Measurements from ENCODE around the gene AFAP1L1.

AFAP1L1 gene

DNA sequence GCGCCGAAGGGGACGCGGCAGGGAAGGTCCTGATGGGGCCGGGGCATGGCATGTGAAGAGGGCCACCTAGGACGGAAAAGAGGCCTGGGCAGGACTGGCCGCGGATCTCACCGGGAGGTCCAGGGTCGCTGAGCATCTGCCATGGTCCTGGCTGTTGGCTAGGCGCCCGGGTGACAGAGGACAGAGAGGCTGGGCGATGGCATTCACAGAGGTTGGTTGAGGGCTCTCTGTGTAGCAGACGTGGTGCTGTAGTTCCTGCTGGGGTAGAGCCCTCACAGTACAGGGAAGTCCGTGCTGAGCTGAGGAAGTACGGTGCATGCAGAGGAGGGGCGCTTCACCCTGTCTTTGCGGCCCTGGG, 86.6 kb downstream of the AFAP1L1 start:
- POLR2A ChIA-PET, result interaction anchor here (0.6 to 5.6 kb wide), 11 partner anchors 9 to 193 kb away, joined by 3 to 77 read pairs (median 6); partner anchors contain the start of genes CSNK1A1 and GRPEL2
- TF ChIP-seq, protein P1, sequence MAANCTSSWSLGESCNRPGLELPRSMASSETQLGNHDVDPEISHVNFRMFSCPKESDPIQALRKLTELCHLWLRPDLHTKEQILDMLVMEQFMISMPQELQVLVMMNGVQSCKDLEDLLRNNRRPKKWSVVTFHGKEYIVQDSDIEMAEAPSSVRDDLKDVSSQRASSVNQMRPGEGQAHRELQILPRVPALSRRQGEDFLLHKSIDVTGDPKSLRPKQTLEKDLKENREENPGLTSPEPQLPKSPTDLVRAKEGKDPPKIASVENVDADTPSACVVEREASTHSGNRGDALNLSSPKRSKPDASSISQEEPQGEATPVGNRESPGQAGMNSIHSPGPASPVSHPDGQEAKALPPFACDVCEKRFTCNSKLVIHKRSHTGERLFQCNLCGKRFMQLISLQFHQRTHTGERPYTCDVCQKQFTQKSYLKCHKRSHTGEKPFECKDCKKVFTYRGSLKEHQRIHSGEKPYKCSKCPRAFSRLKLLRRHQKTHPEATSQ (tag by site-specific recombination; IDR thresholded peaks at IDR 0.05), result no peak
- TF ChIP-seq, protein P2, sequence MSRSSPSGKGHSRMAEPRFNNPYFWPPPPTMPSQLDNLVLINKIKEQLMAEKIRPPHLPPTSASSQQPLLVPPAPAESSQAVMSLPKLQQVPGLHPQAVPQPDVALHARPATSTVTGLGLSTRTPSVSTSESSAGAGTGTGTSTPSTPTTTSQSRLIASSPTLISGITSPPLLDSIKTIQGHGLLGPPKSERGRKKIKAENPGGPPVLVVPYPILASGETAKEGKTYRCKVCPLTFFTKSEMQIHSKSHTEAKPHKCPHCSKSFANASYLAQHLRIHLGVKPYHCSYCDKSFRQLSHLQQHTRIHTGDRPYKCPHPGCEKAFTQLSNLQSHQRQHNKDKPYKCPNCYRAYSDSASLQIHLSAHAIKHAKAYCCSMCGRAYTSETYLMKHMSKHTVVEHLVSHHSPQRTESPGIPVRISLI (tag by site-specific recombination; IDR thresholded peaks at IDR 0.05), result no peak
- TF ChIP-seq IKZF3 (tag by site-specific recombination; IDR thresholded peaks at IDR 0.05) (no peak), ZNF596 (tag by site-specific recombination; IDR thresholded peaks at IDR 0.05) (no peak), ZNF529 (tag by site-specific recombination; IDR thresholded peaks at IDR 0.05; ENCODE audit: insufficient replicate concordance) (no peak), ZNF561 (tag by site-specific recombination; IDR thresholded peaks at IDR 0.05; ENCODE audit: borderline replicate concordance) (0 out of 2 replicates have a peak, but pooled peaks have one; percentile 5), ZNF549 (tag by site-specific recombination; IDR thresholded peaks at IDR 0.05) (no peak), ZNF621 (tag by site-specific recombination; IDR thresholded peaks at IDR 0.05) (no peak), ZBTB21 (tag by site-specific recombination; IDR thresholded peaks at IDR 0.05) (no peak), YY2 (tag by site-specific recombination; IDR thresholded peaks at IDR 0.05) (0 out of 2 replicates have a peak, but pooled peaks have one; percentile 0), ZFP3 (tag by site-specific recombination; IDR thresholded peaks at IDR 0.05; ENCODE audit: low read depth) (no peak), ZNF623 (tag by site-specific recombination; IDR thresholded peaks at IDR 0.05) (no peak), GLIS1 (tag by site-specific recombination; IDR thresholded peaks at IDR 0.05) (peak; percentile 74), ZNF174 (tag by site-specific recombination; IDR thresholded peaks at IDR 0.05) (no peak), ZNF24 (tag by site-specific recombination; IDR thresholded peaks at IDR 0.05) (no peak), ZNF211 (tag by site-specific recombination; IDR thresholded peaks at IDR 0.05; ENCODE audit: low read depth) (no peak), ZIC2 (tag by site-specific recombination; IDR thresholded peaks at IDR 0.05) (peak; percentile 46), ZNF157 (tag by site-specific recombination; IDR thresholded peaks at IDR 0.05) (no peak), ZBTB7A (tag by site-specific recombination; IDR thresholded peaks at IDR 0.05; ENCODE audit: low read depth) (peak; percentile 85; the same call in 1 of the 2 replicates), ZNF610 (tag by site-specific recombination; IDR thresholded peaks at IDR 0.05; ENCODE audit: borderline replicate concordance) (0 out of 2 replicates have a peak, but pooled peaks have one; percentile 28), ZNF335 (tag by site-specific recombination; conservative IDR thresholded peaks at IDR 0.05) (peak; percentile 59)
- TF ChIP-seq, protein P3, sequence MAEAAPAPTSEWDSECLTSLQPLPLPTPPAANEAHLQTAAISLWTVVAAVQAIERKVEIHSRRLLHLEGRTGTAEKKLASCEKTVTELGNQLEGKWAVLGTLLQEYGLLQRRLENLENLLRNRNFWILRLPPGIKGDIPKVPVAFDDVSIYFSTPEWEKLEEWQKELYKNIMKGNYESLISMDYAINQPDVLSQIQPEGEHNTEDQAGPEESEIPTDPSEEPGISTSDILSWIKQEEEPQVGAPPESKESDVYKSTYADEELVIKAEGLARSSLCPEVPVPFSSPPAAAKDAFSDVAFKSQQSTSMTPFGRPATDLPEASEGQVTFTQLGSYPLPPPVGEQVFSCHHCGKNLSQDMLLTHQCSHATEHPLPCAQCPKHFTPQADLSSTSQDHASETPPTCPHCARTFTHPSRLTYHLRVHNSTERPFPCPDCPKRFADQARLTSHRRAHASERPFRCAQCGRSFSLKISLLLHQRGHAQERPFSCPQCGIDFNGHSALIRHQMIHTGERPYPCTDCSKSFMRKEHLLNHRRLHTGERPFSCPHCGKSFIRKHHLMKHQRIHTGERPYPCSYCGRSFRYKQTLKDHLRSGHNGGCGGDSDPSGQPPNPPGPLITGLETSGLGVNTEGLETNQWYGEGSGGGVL (tag by site-specific recombination; IDR thresholded peaks at IDR 0.05), result peak; percentile 37; the same call in 1 of the 2 replicates
- TF ChIP-seq, protein P4, sequence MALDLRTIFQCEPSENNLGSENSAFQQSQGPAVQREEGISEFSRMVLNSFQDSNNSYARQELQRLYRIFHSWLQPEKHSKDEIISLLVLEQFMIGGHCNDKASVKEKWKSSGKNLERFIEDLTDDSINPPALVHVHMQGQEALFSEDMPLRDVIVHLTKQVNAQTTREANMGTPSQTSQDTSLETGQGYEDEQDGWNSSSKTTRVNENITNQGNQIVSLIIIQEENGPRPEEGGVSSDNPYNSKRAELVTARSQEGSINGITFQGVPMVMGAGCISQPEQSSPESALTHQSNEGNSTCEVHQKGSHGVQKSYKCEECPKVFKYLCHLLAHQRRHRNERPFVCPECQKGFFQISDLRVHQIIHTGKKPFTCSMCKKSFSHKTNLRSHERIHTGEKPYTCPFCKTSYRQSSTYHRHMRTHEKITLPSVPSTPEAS (tag by site-specific recombination; IDR thresholded peaks at IDR 0.05), result no peak
- TF ChIP-seq, protein P5, sequence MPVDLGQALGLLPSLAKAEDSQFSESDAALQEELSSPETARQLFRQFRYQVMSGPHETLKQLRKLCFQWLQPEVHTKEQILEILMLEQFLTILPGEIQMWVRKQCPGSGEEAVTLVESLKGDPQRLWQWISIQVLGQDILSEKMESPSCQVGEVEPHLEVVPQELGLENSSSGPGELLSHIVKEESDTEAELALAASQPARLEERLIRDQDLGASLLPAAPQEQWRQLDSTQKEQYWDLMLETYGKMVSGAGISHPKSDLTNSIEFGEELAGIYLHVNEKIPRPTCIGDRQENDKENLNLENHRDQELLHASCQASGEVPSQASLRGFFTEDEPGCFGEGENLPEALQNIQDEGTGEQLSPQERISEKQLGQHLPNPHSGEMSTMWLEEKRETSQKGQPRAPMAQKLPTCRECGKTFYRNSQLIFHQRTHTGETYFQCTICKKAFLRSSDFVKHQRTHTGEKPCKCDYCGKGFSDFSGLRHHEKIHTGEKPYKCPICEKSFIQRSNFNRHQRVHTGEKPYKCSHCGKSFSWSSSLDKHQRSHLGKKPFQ (tag by site-specific recombination; IDR thresholded peaks at IDR 0.05), result no peak
- TF ChIP-seq, protein P6, sequence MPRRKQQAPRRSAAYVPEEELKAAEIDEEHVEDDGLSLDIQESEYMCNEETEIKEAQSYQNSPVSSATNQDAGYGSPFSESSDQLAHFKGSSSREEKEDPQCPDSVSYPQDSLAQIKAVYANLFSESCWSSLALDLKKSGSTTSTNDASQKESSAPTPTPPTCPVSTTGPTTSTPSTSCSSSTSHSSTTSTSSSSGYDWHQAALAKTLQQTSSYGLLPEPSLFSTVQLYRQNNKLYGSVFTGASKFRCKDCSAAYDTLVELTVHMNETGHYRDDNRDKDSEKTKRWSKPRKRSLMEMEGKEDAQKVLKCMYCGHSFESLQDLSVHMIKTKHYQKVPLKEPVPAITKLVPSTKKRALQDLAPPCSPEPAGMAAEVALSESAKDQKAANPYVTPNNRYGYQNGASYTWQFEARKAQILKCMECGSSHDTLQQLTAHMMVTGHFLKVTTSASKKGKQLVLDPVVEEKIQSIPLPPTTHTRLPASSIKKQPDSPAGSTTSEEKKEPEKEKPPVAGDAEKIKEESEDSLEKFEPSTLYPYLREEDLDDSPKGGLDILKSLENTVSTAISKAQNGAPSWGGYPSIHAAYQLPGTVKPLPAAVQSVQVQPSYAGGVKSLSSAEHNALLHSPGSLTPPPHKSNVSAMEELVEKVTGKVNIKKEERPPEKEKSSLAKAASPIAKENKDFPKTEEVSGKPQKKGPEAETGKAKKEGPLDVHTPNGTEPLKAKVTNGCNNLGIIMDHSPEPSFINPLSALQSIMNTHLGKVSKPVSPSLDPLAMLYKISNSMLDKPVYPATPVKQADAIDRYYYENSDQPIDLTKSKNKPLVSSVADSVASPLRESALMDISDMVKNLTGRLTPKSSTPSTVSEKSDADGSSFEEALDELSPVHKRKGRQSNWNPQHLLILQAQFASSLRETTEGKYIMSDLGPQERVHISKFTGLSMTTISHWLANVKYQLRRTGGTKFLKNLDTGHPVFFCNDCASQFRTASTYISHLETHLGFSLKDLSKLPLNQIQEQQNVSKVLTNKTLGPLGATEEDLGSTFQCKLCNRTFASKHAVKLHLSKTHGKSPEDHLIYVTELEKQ (tag by site-specific recombination; IDR thresholded peaks at IDR 0.05; ENCODE audit: borderline replicate concordance), result no peak
- TF ChIP-seq, protein P7, sequence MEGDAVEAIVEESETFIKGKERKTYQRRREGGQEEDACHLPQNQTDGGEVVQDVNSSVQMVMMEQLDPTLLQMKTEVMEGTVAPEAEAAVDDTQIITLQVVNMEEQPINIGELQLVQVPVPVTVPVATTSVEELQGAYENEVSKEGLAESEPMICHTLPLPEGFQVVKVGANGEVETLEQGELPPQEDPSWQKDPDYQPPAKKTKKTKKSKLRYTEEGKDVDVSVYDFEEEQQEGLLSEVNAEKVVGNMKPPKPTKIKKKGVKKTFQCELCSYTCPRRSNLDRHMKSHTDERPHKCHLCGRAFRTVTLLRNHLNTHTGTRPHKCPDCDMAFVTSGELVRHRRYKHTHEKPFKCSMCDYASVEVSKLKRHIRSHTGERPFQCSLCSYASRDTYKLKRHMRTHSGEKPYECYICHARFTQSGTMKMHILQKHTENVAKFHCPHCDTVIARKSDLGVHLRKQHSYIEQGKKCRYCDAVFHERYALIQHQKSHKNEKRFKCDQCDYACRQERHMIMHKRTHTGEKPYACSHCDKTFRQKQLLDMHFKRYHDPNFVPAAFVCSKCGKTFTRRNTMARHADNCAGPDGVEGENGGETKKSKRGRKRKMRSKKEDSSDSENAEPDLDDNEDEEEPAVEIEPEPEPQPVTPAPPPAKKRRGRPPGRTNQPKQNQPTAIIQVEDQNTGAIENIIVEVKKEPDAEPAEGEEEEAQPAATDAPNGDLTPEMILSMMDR (tag by site-specific recombination; IDR thresholded peaks at IDR 0.05), result peak; percentile 34; the same call in 1 of the 2 replicates

More for the DNA sequence above, 86.6 kb downstream of the AFAP1L1 start:
- H3K4me1 ChIP-seq (ENCODE audit: control insufficient read depth, insufficient read depth, low read length), result no peaks in the 10 kb centered on the region
- H3K4me3 ChIP-seq (ENCODE audit: low read depth, low read length), result peak overlapping the region; percentile 78
- CTCF ChIA-PET, result interaction anchor here (0.6 to 1.8 kb wide), 9 partner anchors 9 to 217 kb away, joined by 3 to 21 read pairs (median 5); partner anchors contain the start of genes ABLIM3, AFAP1L1 and GRPEL2
- peak overlapping the region; percentile 61; the same call in 1 of the 2 replicates for H3K27ac ChIP-seq (ENCODE audit: extremely low read depth, low read depth, low read length)
- no peaks in the 10 kb centered on the region for H3K9me3 ChIP-seq (ENCODE audit: control insufficient read depth, insufficient read depth, low read depth, low read length)
- peaks cover 6 to 28% of the 10 kb centered on the region in 2 experiments for H3K36me3 ChIP-seq (ENCODE audit: control insufficient read depth in 2 of 2, insufficient read depth in 1 of 2, low read length in 2 of 2)

Data from HEK293 (cell line).